ENCODE measurements around the gene LMAN2L. TPM values are rescaled to one million over a fixed set of nuclear protein-coding genes. Genes with fewer than 3 reads are reported as not detected.
"Not testable (repeated sequence)": the region's sequence is repeated elsewhere in the genome, so short reads cannot be mapped to it uniquely, and the experiment has no call there.

The LMAN2L gene
- total RNA-seq, 3 donors from 2014 or later: 21.9 to 39.8 (median 24.3) TPM

- Histone ChIP-seq H3K9me3 (no peaks in the 10 kb centered on the region), H3K36me3 (no peaks in the 10 kb centered on the region), H3K27ac (no peak overlapping the region), H3K4me1 (no peaks in the 10 kb centered on the region), H3K4me3 (no peak overlapping the region), H3K27me3 (no peaks in the 10 kb centered on the region)
- DNase-seq (ENCODE audit: low spot score in 2 of 2): no peak
- no peak for TF ChIP-seq POLR2AphosphoS5 (IDR thresholded peaks at IDR 0.05)
- TF ChIP-seq POLR2A (IDR thresholded peaks at IDR 0.05): no peak
- TF ChIP-seq CTCF (IDR thresholded peaks at IDR 0.05): no peak
- intact Hi-C loops (cut with DNase I; ENCODE audit: low total_unique reads): no loop called here
These were observed 59.2 kb downstream of the LMAN2L start for GRCh38 chr2:96680561-96681141.

- DNase-seq (ENCODE audit: low spot score in 2 of 2): peak in 1 of 2 donors; percentile 72
- H3K27me3 ChIP-seq: no peaks in the 10 kb centered on the region
- intact Hi-C loops (cut with DNase I; ENCODE audit: low total_unique reads): no loop called here
These were observed 60.0 kb downstream of the LMAN2L start for GRCh38 chr2:96679848-96680247.

GRCh38 chr2:96669539-96670215 is 70.2 kb downstream of the LMAN2L start:
- no peak for DNase-seq (ENCODE audit: low spot score in 2 of 2)

More at GRCh38 chr2:96679848-96680247, 60.0 kb downstream of the LMAN2L start:
- Histone ChIP-seq H3K36me3 (no peaks in the 10 kb centered on the region), H3K9me3 (no peaks in the 10 kb centered on the region), H3K4me3 (no peak overlapping the region), H3K27ac (no peak overlapping the region), H3K4me1 (no peaks in the 10 kb centered on the region)
- TF ChIP-seq POLR2A (IDR thresholded peaks at IDR 0.05) (no peak), CTCF (IDR thresholded peaks at IDR 0.05) (peak in 2 of 3 donors; percentile 10 to 12), POLR2AphosphoS5 (IDR thresholded peaks at IDR 0.05) (no peak)

GRCh38 chr2:96668771-96669170 is 71.1 kb downstream of the LMAN2L start:
- intact Hi-C loops (cut with DNase I; ENCODE audit: low total_unique reads): no loop called here
- no peak for DNase-seq (ENCODE audit: low spot score in 2 of 2)
- H3K9me3 ChIP-seq: peaks cover 0 to 5% of the 10 kb centered on the region in 2 donors

More at GRCh38 chr2:96669539-96670215, 70.2 kb downstream of the LMAN2L start:
- Histone ChIP-seq H3K9me3 (no peaks in the 10 kb centered on the region), H3K27me3 (no peaks in the 10 kb centered on the region), H3K4me1 (no peaks in the 10 kb centered on the region), H3K36me3 (no peaks in the 10 kb centered on the region), H3K27ac (no peak overlapping the region), H3K4me3 (no peak overlapping the region)
- intact Hi-C loops (cut with DNase I; ENCODE audit: low total_unique reads): no loop called here
- no peak for TF ChIP-seq CTCF (IDR thresholded peaks at IDR 0.05)

GRCh38 chr2:96665717-96666116 is 74.1 kb downstream of the LMAN2L start:
- H3K4me1 ChIP-seq; H3K9me3 ChIP-seq; DNase-seq (ENCODE audit: low spot score in 2 of 2); intact Hi-C loops (cut with DNase I; ENCODE audit: low total_unique reads); H3K4me3 ChIP-seq; H3K27me3 ChIP-seq; H3K36me3 ChIP-seq: not testable (repeated sequence)
- peak overlapping the region; percentile 89 for H3K27ac ChIP-seq

More at GRCh38 chr2:96668771-96669170, 71.1 kb downstream of the LMAN2L start:
- H3K4me1 ChIP-seq: no peaks in the 10 kb centered on the region
- TF ChIP-seq POLR2AphosphoS5 (IDR thresholded peaks at IDR 0.05): no peak
- TF ChIP-seq POLR2A (IDR thresholded peaks at IDR 0.05): no peak
- no peak for TF ChIP-seq CTCF (IDR thresholded peaks at IDR 0.05)
- H3K4me3 ChIP-seq: no peak overlapping the region
- no peaks in the 10 kb centered on the region for H3K36me3 ChIP-seq
- no peaks in the 10 kb centered on the region for H3K27me3 ChIP-seq
- H3K27ac ChIP-seq: no peak overlapping the region
